Neural crest cell (in vitro differentiated cells): ENCODE results near the gene HDAC9. TPM values are rescaled to one million over a fixed set of nuclear protein-coding genes. Genes with fewer than 3 reads are reported as not detected.

Source experiments
- DNase-seq: peaks from one replicate; pipeline ENCODE4 v3.0.0; 2021; ENCODE audit warnings: low read depth, mixed read lengths, low spot score
- H3K27ac Mint-ChIP-seq: one replicate; pipeline ENCODE4 v1.8.0; 2021; ENCODE audit warnings: mild to moderate bottlenecking, mixed read lengths; ENCODE audit not compliant: unreplicated experiment
- H3K27me3 Mint-ChIP-seq: 2 replicates; pipeline ENCODE4 v1.8.0; 2021; ENCODE audit warnings: low read depth, mild to moderate bottlenecking, mixed read lengths
- H3K36me3 Mint-ChIP-seq: 2 replicates; pipeline ENCODE4 v1.8.0; 2021; ENCODE audit warnings: low read depth, mild to moderate bottlenecking, mixed read lengths
- H3K4me1 Mint-ChIP-seq: 2 replicates; pipeline ENCODE4 v1.8.0; 2021; ENCODE audit warnings: mixed read lengths
- H3K4me3 Mint-ChIP-seq: one replicate; pipeline ENCODE4 v1.8.0; 2021; ENCODE audit warnings: mild to moderate bottlenecking, mixed read lengths
- H3K9me3 Mint-ChIP-seq: 2 replicates; pipeline ENCODE4 v1.8.0; 2021; ENCODE audit warnings: mixed read lengths
- total RNA-seq: library from RNA; stranded (reverse); gene quantifications from 2 replicates; pipeline ENCODE4 v1.2.1, GENCODE V29; 2021
- TF ChIP-seq, protein P1 (sequence below): fragments of 200-600 bp; sonication (generic); conservative IDR thresholded peaks from 2 replicates; pipeline ENCODE4 v1.5.0; 2021; ENCODE audit warnings: antibody characterized with exemption, mild to moderate bottlenecking

HDAC9 gene
- total RNA-seq, 1 donor from 2014 or later = 32.3 TPM

DNA sequence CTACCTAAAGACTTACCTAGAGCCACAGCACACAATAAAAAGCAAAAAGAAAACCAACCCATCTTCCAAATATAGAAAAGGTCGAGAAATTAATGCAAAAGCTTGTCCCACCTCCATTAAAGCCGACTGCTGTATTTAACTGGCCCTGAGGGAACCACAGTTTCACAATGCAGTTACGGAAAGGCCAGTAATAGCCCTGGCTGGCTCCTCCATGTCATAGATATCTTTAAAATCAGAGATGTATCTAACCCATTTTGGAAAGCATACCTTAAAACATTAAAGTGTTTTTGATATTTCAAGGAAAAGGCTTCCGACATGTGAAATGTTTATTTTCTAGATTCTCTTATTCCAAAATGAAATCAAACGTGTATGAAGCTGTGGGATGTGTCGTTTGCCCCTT lies 23.0 kb downstream of the HDAC9 start:
- Mint-ChIP-seq H3K9me3 (no peaks in the 10 kb centered on the region), H3K27me3 (no peaks in the 10 kb centered on the region), H3K4me1 (peaks cover 10% of the 10 kb centered on the region), H3K4me3 (no peak overlapping the region), H3K36me3 (no peaks in the 10 kb centered on the region), H3K27ac (no peak overlapping the region)
- TF ChIP-seq, protein P1, sequence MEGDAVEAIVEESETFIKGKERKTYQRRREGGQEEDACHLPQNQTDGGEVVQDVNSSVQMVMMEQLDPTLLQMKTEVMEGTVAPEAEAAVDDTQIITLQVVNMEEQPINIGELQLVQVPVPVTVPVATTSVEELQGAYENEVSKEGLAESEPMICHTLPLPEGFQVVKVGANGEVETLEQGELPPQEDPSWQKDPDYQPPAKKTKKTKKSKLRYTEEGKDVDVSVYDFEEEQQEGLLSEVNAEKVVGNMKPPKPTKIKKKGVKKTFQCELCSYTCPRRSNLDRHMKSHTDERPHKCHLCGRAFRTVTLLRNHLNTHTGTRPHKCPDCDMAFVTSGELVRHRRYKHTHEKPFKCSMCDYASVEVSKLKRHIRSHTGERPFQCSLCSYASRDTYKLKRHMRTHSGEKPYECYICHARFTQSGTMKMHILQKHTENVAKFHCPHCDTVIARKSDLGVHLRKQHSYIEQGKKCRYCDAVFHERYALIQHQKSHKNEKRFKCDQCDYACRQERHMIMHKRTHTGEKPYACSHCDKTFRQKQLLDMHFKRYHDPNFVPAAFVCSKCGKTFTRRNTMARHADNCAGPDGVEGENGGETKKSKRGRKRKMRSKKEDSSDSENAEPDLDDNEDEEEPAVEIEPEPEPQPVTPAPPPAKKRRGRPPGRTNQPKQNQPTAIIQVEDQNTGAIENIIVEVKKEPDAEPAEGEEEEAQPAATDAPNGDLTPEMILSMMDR = no peak
- no peak for DNase-seq

- Mint-ChIP-seq H3K36me3 (no peaks in the 10 kb centered on the region), H3K9me3 (no peaks in the 10 kb centered on the region), H3K4me3 (no peak overlapping the region), H3K27me3 (no peaks in the 10 kb centered on the region), H3K4me1 (peaks cover 6% of the 10 kb centered on the region), H3K27ac (no peak overlapping the region)
- no peak for DNase-seq
- TF ChIP-seq, protein P1 = no peak
Measured at GRCh38 chr7:18520450-18521235, 25.1 kb downstream of the HDAC9 start.

DNA sequence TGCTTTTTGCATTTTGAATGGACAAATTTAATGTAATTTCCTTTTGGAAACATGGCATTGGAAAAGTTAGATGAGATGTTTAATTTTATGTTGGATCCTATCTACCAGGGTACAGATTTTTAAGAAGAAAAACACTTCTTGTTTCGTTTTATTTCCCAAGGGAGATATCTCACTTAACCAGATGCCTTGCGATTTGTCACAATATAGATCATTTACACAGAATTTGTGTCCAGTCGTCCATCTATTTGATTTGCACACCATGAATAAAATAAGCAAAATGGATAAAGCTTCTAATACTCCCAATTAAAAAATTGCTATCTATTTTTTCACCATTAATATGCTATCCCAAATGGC lies 25.7 kb downstream of the HDAC9 start:
- Mint-ChIP-seq H3K27ac (no peak overlapping the region), H3K27me3 (no peaks in the 10 kb centered on the region), H3K9me3 (no peaks in the 10 kb centered on the region), H3K36me3 (no peaks in the 10 kb centered on the region), H3K4me1 (peaks cover 6% of the 10 kb centered on the region), H3K4me3 (no peak overlapping the region)
- DNase-seq = no peak
- TF ChIP-seq, protein P1 = no peak

GRCh38 chr7:18521945-18522566 lies 26.5 kb downstream of the HDAC9 start:
- no peaks in the 10 kb centered on the region for H3K27me3 Mint-ChIP-seq
- peaks cover 6% of the 10 kb centered on the region for H3K4me1 Mint-ChIP-seq
- DNase-seq = no peak
- H3K27ac Mint-ChIP-seq = no peak overlapping the region
- no peak overlapping the region for H3K4me3 Mint-ChIP-seq
- H3K9me3 Mint-ChIP-seq = no peaks in the 10 kb centered on the region
- H3K36me3 Mint-ChIP-seq = no peaks in the 10 kb centered on the region
- TF ChIP-seq, protein P1 = no peak

GRCh38 chr7:18524248-18524647 lies 28.7 kb downstream of the HDAC9 start:
- DNase-seq = no peak
- Mint-ChIP-seq H3K27me3 (no peaks in the 10 kb centered on the region), H3K36me3 (no peaks in the 10 kb centered on the region), H3K27ac (no peak overlapping the region), H3K9me3 (no peaks in the 10 kb centered on the region), H3K4me1 (peaks cover 6% of the 10 kb centered on the region), H3K4me3 (no peak overlapping the region)
- TF ChIP-seq, protein P1 = no peak
